ENCODE results near the gene ANKRD30A.
"Not testable (repeated sequence)": the region's sequence is repeated elsewhere in the genome, so short reads cannot be mapped to it uniquely, and the experiment has no call there.

- TF ChIP-seq, protein P1, sequence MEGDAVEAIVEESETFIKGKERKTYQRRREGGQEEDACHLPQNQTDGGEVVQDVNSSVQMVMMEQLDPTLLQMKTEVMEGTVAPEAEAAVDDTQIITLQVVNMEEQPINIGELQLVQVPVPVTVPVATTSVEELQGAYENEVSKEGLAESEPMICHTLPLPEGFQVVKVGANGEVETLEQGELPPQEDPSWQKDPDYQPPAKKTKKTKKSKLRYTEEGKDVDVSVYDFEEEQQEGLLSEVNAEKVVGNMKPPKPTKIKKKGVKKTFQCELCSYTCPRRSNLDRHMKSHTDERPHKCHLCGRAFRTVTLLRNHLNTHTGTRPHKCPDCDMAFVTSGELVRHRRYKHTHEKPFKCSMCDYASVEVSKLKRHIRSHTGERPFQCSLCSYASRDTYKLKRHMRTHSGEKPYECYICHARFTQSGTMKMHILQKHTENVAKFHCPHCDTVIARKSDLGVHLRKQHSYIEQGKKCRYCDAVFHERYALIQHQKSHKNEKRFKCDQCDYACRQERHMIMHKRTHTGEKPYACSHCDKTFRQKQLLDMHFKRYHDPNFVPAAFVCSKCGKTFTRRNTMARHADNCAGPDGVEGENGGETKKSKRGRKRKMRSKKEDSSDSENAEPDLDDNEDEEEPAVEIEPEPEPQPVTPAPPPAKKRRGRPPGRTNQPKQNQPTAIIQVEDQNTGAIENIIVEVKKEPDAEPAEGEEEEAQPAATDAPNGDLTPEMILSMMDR (conservative IDR thresholded peaks at IDR 0.05; ENCODE audit: low read depth, low read length), result not testable (repeated sequence)
- not testable (repeated sequence) for TF ChIP-seq EZH2 (IDR thresholded peaks at IDR 0.05; ENCODE audit: borderline replicate concordance, low read depth, low read length, poor library complexity, severe bottlenecking)
These were observed 49.3 kb upstream of the ANKRD30A start for GRCh38 chr10:37076083-37076482.

Measured in A673 (cell line).